HG02943 (cell line): ENCODE results near the gene RHOBTB3.

Experiments
- ATAC-seq: cut with Tn5 transposase; IDR thresholded peaks from one replicate; pipeline ENCODE4 v1.9.1; 2021; ENCODE audit warnings: mild to moderate bottlenecking, low read depth, moderate library complexity; ENCODE audit not compliant: unreplicated experiment

The RHOBTB3 gene

DNA sequence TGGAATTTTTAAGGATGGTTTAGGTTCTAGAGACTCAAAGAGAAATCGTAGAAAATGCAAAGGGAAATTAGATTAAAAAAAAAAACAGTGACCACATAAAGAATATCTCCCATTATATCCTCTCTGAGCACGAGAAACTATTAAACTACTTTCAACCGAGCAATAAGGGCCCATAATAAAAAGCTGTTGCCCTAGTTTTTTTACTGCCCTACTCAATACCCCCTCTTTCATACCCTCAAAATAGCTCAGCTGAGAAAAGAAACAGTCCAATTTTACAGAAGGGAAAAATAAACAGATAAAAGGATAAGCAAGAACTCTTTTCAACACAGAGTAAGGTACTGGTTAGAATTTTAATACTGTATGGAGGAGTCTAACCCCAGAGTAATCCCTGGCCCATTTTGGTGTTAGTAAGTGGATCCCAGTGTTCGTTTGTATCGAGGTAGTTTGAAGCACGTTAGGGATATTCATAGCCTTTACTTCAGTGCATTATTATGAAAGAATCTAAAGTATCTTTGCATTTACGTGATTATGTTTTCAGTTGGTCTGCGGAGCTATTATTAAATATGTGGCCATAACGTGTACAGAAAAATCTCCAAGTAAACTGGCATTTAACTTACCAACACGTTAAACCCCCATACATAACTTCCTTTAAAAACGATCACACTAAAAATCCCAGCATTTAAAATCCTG is 980 bp upstream of the RHOBTB3 start:
- no peak for ATAC-seq

DNA sequence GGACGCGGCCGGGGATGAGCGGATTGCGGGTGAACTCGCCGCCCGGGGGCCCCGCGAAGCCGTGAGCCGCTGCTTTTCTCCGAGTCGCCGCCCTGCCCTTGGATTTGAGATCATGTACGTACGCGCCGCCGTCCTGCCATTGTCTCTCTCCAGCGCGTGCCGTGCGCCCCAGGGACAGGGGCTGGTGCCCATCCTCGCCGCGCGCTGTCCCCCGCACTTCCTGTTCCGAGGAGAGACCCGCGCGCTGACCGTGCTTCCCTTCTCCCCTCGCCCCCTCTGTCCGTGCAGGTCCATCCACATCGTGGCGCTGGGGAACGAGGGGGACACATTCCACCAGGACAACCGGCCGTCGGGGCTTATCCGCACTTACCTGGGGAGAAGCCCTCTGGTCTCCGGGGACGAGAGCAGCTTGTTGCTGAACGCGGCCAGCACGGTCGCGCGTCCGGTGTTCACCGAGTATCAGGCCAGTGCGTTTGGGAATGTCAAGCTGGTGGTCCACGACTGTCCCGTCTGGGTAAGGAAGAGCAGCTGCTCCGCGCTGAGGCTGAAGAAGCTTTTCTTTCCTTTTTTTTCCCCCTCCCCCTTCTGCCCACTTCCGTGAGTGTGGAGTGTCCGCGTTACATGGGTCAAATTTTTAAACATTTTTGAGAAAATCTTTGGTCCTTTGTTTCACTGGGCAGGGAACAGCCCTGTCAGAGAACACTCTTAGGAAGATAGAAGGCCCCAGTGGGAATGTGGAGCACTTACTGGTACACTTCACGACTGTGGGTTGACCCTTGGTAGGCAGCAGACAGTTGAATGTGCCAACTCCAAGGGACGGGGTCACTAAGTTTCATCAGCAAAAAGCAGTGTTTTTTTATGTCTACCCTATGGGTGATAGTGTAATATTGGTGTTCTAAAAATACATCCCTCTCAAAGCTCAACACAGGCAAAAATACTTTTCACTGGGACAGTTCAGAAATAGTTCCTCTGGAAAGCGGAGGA is 727 bp downstream of the RHOBTB3 start:
- peak; percentile 13 for ATAC-seq

DNA sequence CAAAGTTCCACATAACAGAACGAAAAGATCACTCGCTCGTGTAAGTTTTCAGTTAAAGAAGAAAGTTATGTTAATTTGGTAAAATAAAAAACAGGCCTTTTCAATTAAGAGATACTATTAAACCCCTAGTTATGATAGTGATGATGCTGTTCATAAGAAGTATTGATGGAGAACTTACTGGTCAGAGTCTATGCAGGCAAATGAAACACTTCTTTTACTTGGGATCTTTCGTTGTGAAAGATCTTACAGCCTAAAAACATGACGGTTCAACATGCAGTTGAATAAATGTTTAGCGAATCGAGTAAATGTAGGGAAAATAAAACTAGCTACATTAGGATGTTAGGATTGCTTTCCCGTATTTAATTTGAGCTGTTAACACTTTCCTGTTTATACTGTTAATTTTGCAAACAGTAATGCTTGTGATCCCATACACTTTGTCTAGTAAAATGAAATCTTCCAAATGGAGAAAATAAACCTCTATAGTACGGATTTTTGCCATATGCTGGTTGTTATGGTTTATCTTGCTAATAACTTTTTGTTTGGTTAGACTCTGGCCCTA is 2.0 kb downstream of the RHOBTB3 start:
- ATAC-seq, result no peak

DNA sequence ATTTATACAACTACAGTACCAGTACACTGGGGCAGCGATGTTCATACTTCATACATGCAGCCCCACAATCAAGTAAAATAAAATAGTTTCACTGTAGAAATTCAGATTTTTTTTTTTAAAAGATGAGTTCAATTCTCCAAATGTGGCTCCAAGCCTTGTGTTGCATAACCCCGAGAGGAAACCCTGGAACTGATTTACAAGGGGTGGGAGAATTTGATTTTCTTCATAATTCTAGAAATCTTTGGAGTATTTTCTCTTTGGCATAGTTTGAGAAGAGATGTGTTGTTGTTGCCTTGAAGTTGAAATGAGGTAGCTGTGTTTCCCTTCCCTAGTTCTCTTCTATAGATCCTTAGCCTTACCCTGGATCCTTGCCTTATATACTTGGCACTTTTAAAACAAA is 3.1 kb downstream of the RHOBTB3 start:
- ATAC-seq, result no peak

DNA sequence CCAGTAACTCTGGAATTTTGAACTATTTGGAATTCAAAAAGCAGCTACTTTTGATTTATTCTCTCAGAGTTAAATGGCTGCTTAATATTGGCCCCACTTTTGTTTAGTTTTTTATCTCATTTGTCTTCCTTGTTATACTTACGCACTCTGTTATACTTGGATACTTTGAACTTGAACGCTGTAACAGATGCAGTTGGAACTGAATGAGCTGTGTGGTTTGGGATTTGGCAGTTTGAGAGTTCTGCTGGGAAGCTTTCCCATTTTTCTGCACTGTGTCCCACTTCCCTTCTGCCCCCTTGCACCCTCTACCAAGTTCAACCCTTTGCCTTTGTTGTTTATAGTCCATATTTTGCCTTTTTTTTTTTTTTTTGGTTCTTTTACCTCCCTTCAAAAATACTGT is 3.8 kb downstream of the RHOBTB3 start:
- no peak for ATAC-seq

DNA sequence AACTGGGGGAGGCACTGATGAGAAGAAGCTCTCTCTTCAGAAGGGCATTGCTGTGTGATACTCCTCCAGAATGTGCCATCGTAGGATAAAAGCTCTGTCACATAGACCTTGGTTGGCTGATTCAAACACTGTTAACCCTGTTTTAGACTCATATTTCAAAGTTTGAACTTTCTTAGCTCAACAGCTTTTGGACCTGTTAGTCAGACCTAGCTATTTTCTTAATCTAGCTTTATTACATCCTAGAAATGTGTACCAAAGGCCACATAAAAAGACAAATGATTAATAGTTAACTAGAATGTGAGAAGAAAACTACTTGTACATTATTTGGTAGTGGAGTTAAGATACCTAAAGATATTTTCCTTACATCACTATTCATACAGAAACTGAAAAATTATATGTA is 4.3 kb downstream of the RHOBTB3 start:
- no peak for ATAC-seq

DNA sequence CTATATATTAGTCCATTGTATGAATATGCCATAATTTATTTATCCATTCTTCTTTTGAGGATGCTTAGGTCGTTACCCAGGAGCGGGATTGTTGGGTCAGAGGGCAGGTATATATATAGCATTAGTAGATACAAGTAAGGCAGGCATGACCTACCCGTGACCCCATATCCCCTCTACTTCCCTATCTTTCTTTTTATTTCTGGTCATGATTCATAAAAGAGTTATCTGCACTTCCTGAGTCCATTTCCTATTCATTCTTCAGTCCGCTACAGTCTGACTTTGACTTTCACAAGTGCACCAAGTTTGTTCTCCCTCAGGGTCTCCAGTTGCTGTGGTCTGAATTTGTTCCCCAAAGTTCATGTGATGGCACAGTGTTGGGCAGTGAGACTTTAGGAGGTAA is 6.9 kb downstream of the RHOBTB3 start:
- no peak for ATAC-seq

DNA sequence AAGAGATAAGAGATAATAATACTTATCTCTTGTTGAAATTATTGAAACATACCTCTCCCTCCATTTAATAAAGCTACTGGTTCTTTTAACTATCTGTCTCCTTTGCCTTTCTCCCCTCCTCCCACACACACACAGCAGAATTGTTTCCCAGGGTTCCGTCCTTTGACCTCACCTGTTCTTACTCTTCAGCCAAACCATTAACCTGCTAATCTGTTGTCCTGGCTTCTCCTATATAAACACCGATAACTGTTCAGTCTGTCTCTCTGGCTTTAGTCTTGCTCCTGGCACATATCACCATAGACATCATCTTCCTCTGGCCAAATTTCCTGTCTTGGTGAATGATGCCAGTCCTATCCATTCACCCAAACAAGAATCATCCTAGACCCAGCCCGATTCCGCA is 7.7 kb downstream of the RHOBTB3 start:
- ATAC-seq, result no peak

DNA sequence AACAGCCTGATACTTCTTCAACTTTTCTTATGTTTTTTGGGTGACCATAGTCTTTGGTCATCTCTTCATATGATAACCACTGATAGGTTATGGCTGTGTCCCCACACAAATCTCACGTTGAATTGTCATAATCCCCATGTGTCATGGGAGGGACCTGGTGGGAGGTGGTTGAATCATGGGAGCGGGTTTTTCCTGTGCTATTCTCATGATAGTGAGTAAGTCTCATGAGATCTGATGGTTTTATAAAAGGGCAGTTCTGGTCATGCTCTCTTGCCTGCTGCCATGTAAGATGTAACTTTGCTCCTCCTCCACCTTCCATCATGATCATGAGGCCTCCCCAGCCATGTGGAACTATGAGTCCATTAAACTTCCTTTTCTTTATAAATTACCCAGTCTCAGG is 8.7 kb downstream of the RHOBTB3 start:
- no peak for ATAC-seq

DNA sequence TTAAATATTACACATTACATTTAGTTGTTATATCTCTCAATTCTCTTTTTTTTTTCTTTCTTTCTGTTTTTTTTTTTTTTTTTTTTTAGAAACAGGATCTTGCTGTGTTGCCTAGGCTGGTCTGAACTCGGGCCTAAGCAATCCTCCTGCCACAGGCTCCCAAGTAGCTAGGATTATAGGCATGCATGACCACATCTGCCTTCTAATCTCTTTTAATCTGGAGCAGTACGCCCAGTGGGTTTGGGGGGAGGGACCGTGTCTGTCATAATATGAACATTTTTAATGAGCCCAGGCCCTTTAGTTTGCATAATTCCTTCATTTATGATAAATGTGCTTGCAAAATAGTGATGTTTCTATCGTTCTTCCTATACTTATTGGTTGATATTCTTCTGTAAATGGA is 10.3 kb downstream of the RHOBTB3 start:
- ATAC-seq, result no peak

DNA sequence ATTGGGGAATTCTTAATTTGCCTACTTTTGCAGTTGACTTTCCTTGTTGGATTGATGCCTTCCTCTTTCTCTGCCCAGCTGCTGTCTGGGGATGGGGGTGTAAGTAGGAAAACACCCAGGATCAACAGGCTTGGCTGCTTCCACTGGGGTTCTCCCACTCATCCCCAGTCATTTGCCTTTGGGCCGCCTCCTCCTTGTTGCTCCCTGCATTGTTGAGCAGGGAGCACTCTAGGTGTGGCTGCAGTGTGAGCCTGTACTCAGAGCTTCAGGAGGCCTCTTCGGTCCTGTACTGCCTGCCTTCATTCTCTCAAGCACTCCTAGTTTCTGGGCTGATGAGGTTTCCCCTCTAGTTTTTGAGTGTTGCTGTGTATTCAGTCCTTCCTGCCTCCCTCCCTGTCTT is 12.1 kb downstream of the RHOBTB3 start:
- ATAC-seq, result no peak

DNA sequence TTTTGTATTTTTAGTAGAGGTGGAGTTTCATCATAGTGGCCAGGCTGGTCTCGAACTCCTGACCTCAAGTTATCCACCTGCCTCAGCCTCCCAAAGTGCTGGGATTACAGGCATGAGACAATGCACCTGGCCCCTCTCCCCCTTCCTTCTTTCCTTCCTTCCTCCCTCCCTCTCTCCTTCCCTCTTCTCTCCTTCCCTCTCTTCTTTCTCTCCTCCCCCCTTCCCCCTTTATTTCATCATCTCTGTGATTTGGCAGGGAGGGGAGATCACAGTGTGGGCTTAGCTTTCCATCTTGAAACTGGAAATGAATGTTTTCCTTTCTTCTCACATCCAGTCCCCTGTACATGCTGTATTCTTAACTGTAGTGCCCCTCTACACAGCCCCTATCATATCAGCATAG is 12.7 kb downstream of the RHOBTB3 start:
- no peak for ATAC-seq

DNA sequence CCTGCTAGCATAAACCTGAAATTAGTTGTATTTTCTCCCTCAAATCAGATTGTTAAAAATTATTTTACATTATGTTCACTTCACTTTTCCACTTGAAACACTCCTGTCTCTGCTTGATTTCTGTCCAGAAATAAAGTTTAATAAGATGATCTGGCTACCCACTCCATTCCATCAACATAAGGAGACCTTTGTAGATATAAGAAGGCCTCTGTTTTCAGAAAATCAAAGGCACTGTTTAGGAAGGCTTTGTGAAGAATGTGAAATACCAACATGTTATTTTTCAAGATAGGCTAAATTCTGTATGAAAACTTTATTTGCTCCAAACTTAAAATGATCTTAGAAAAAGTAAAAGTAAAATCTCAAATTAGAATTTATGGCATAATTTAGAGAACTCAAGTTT is 15.1 kb downstream of the RHOBTB3 start:
- ATAC-seq, result no peak

DNA sequence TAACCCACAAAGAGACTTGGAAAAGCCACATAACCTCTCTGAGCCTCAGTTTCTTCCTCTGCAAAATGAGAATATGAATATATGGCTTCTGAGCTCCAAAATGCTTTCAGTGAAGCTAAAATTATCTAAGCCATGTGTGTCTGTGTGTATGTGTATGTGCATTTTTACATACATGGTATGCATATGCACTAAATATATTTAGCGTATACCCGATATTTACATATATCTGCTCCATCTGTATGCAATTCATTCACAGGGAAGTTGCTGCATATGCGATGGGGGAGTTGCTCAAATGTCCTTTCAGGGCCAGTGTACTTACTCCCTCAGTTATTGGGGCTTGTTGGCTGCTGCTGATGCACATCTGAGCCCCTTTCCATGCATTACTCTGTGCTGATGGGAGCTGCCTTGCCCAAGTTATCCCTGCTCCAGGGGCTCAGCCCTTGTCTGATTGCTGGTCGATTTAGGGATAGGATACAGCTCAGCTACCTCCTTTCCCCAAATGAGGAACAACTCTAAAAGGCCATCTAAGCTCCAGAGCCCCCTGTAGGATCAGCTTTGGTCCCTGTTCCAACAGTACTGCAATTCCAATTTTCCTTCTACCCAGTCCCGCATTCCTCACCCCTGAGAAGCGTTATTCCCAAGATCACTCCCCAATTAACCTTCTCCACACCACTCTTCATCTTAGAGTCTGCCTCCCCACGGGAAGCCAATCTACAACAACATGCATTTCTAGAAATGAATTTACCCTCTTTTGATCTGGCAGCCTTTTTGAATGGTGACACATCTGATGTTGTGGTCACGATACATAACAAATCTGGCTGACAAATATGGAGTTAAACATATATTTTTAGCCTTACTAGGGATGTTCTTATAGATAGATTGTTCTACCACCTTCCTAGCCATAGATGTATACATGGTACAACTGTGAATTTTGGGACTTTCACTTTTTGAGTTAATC is 15.9 kb downstream of the RHOBTB3 start:
- ATAC-seq, result no peak

DNA sequence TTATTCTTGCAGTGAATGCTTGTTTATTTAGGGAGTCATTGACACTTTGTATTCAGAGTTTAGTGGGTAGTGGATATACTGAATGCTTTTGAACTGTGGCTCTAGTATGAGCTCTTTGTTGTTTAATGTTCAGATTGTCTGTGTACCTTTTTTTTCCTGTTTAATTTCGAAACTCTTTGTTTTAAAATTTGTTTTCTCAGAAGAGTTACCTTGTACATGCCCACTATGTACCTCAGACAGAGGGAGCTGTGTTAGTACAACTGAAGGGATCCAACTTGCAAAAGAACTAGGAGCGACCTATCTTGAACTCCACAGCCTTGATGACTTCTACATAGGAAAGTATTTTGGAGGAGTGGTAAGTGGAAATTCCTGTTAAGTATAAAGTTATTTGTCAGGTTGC is 17.0 kb downstream of the RHOBTB3 start:
- no peak for ATAC-seq

DNA sequence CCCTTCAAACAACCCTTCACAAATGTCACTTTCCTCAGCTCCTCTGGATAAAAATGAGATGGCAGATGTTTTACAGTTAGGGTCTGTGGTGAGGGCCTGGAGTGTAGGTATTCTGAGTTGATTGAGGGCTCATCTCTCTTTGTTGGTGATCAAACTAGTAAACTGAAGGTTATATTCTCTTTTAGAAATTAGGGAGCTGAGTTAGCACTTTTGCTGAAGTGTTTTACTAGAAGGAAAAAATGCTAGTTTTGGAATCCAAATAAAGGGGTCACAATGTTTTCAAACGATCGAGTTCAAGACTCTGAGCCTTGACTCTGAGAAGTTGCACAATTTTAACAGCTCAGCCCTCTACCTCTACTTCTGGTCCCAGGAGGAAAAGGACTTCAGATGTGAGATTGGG is 23.4 kb downstream of the RHOBTB3 start:
- no peak for ATAC-seq

DNA sequence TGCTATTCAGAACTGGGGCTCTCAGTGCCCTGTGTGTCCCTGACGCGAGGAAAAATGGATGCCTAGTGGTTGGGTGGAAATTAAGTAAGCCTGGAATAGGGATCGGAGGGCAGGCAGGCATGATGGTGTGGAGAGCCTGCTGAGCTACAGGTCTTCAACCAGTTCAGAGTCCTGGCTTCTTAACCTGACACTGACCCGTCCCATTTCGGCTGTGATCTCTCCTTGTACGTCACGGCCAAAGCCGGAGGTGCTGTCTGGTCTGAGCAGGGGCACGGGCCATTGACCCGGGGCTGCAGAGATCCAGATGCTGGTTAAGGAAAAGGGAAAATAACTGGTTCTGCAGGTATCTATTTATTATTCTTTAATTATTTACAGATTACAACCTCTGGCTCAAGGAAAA is 27.9 kb downstream of the RHOBTB3 start:
- ATAC-seq, result no peak

DNA sequence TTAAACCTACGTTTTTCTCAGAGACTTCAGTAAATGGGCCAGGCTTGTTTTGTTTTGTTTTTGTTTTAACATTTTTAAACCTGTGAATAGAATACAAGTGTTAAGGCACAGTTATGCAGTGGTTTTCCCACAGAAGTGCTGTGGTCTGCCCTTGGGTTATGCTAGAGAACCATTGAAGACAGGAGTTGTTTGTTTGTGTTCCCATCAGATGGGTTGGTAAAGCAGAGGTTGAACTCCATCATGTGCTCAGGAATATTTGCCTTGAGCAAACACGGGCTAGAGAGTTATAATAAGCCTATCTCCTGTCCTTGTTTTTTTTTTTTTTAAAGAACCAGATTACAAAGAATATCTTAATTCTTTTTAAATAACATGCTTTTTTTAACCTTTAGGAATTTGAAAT is 28.5 kb downstream of the RHOBTB3 start:
- no peak for ATAC-seq

DNA sequence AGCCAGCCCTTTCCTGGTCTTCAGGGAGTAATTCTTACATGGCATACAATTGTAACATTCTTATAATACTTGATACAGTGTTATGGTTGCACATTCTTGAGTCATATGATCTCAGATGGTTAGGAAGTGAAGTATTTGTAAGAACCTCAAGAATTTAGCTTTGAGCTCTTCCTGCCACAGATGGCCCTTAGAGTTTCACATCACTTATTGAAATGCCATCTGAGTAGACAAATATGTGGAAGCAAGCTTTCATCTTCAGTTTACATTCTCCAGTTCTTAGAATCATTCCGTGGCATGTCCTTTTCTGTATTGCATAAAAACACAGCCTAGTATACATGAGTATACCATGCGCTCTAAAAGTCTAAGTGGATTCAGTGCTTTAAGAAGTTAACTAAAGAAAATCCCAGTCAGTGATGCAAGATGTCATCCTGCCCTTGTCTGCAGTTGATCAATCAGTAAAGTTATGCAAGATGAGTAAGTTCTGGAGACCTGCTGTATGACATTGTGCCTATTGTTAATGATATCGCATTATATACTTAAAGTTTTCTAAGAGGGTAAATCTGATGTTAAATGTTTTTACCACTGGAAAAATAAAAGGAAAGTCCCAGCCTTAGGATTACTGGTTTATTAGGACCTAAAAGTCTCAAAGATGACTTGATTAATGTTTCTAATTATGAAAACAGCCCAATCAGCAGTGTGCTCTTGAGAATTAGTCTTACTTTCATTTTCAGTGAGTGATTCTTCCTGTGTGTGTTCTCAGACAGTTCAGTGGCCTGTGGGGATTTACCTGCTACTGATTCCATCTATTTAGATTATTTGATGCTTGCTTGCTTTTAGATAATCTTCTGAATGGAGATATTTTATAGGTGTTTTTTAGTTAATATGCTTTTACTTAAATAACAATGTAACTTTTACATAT is 29.4 kb downstream of the RHOBTB3 start:
- ATAC-seq, result peak; percentile 84
